ENCODE measurements around the gene MBTPS2. TPM values are rescaled to one million over a fixed set of nuclear protein-coding genes. Genes with fewer than 3 reads are reported as not detected.

Gene MBTPS2
- 10 to 100 TPM in 2 of 4 donors, 1 to 10 TPM in 2; 7.7 to 13.5 (median 10.1) TPM for total RNA-seq

- no peaks in the 10 kb centered on the region for H3K9me3 ChIP-seq
- H3K4me1 ChIP-seq: peaks cover 0 to 20% (median 0%) of the 10 kb centered on the region in 3 donors
- H3K27me3 ChIP-seq: no peaks in the 10 kb centered on the region
- no peaks in the 10 kb centered on the region for H3K36me3 ChIP-seq
- ATAC-seq: peak; percentile 93
- peak within 1 kb of the TSS; percentile 58 to 84 (median 78) for H3K27ac ChIP-seq
- peak within 1 kb of the TSS; percentile 49 to 73 for H3K4me3 ChIP-seq
- peak in 1 of 2 donors; percentile 50 for TF ChIP-seq POLR2A (IDR thresholded peaks at IDR 0.05)
- peak; percentile 75 for TF ChIP-seq POLR2AphosphoS5 (IDR thresholded peaks at IDR 0.05)
- TF ChIP-seq EP300 (IDR thresholded peaks at IDR 0.05): no peak
- peak in 1 of 4 experiments; percentile 35 for TF ChIP-seq CTCF (IDR thresholded peaks at IDR 0.05)
- 0 to 36% methylated on average over 3 to 16 of the region's 61 CpGs for WGBS, 2 donors (ENCODE audit: low coverage in 1 of 2)
Observed at GRCh38 chrX:21839334-21840192, at the start of gene MBTPS2. Gene MBTPS2 (plus strand): TSS chrX:21839617. CDS start chrX:21839735, 118 bp downstream.

- ATAC-seq: no peak
Observed at GRCh38 chrX:21798677-21799219, 40.7 kb upstream of the MBTPS2 start.

GRCh38 chrX:21799767-21800166 lies 39.6 kb upstream of the MBTPS2 start:
- no peaks in the 10 kb centered on the region for H3K36me3 ChIP-seq
- ATAC-seq: no peak
- peaks cover 0 to 17% (median 0%) of the 10 kb centered on the region in 3 donors for H3K4me1 ChIP-seq
- no peaks in the 10 kb centered on the region for H3K9me3 ChIP-seq
- no peak overlapping the region for H3K27ac ChIP-seq
- TF ChIP-seq CTCF (IDR thresholded peaks at IDR 0.05): no peak
- TF ChIP-seq POLR2AphosphoS5 (IDR thresholded peaks at IDR 0.05): no peak
- TF ChIP-seq POLR2A (IDR thresholded peaks at IDR 0.05): no peak
- no peak for TF ChIP-seq EP300 (IDR thresholded peaks at IDR 0.05)
- WGBS, 2 donors (ENCODE audit: low coverage in 1 of 2): 57 to 68% methylated on average over 3 to 4 of the region's 6 CpGs
- H3K4me3 ChIP-seq: no peak overlapping the region
- no peaks in the 10 kb centered on the region for H3K27me3 ChIP-seq

More at GRCh38 chrX:21798677-21799219, 40.7 kb upstream of the MBTPS2 start:
- Histone ChIP-seq H3K36me3 (no peaks in the 10 kb centered on the region), H3K27ac (no peak overlapping the region), H3K4me1 (peaks cover 0 to 17% (median 0%) of the 10 kb centered on the region in 3 donors), H3K4me3 (no peak overlapping the region), H3K27me3 (no peaks in the 10 kb centered on the region), H3K9me3 (no peaks in the 10 kb centered on the region)
- TF ChIP-seq POLR2A (IDR thresholded peaks at IDR 0.05) (no peak), POLR2AphosphoS5 (IDR thresholded peaks at IDR 0.05) (peak; percentile 28)
- 54 to 74% methylated on average over 4 of the region's 6 CpGs for WGBS, 2 donors (ENCODE audit: low coverage in 1 of 2)

GRCh38 chrX:21800344-21800770 lies 39.1 kb upstream of the MBTPS2 start:
- WGBS, 2 donors (ENCODE audit: low coverage in 1 of 2): 0% methylated on average over 1 of the region's 1 CpG; no CpG with 5 or more reads in 1 of the 2 donors
- Histone ChIP-seq H3K4me3 (no peak overlapping the region), H3K27me3 (no peaks in the 10 kb centered on the region), H3K9me3 (no peaks in the 10 kb centered on the region), H3K36me3 (no peaks in the 10 kb centered on the region), H3K27ac (no peak overlapping the region), H3K4me1 (peaks cover 0 to 17% (median 0%) of the 10 kb centered on the region in 3 donors)
- no peak for ATAC-seq
- TF ChIP-seq EP300 (IDR thresholded peaks at IDR 0.05) (no peak), CTCF (IDR thresholded peaks at IDR 0.05) (no peak), POLR2AphosphoS5 (IDR thresholded peaks at IDR 0.05) (no peak), POLR2A (IDR thresholded peaks at IDR 0.05) (no peak)

GRCh38 chrX:21802054-21802670 lies 37.3 kb upstream of the MBTPS2 start:
- H3K27ac ChIP-seq: no peak overlapping the region
- no peak for ATAC-seq
- H3K9me3 ChIP-seq: no peaks in the 10 kb centered on the region
- H3K4me1 ChIP-seq: peaks cover 0 to 17% (median 0%) of the 10 kb centered on the region in 3 donors
- TF ChIP-seq CTCF (IDR thresholded peaks at IDR 0.05): no peak
- no peak for TF ChIP-seq EP300 (IDR thresholded peaks at IDR 0.05)
- no peak for TF ChIP-seq POLR2A (IDR thresholded peaks at IDR 0.05)
- no peak for TF ChIP-seq POLR2AphosphoS5 (IDR thresholded peaks at IDR 0.05)
- no peaks in the 10 kb centered on the region for H3K27me3 ChIP-seq
- no peak overlapping the region for H3K4me3 ChIP-seq
- WGBS, 2 donors (ENCODE audit: low coverage in 1 of 2): 36 to 57% methylated on average over 3 to 6 of the region's 7 CpGs
- no peaks in the 10 kb centered on the region for H3K36me3 ChIP-seq
